GM13977 (cell line): ENCODE results near the gene GRAMD2B.
A peak's percentile ranks its signal among the peaks of the same experiment; 100 is the strongest.

Experiments
- DNase-seq: peaks from one replicate; pipeline ENCODE4 v3.0.0; 2012; ENCODE audit warnings: low spot score
- CTCF ChIP-seq: IDR thresholded peaks from 2 replicates; pipeline ENCODE4 v1.5.1; 2012; ENCODE audit warnings: mild to moderate bottlenecking, control low read depth; ENCODE audit not compliant: insufficient read depth; ENCODE audit errors: extremely low read depth, missing control alignments
- in situ Hi-C: fragments of 300-500 bp; cut with MboI; formaldehyde crosslinking; loops from one replicate; pipeline ENCODE4 v1.12.0; 2022; ENCODE audit warnings: low sequenced_read_pairs, low pct_unique_long_range_greater_than_20kb, mixed read lengths, inconsistent platforms; ENCODE audit not compliant: unreplicated experiment

Gene GRAMD2B

GRCh38 chr5:126428421-126428820 is 5.2 kb downstream of the GRAMD2B start:
- DNase-seq = no peak
- TF ChIP-seq CTCF = no peak
- in situ Hi-C loops = no loop called here

- no peak for DNase-seq
- in situ Hi-C loops = no loop called here
- no peak for TF ChIP-seq CTCF
Observed at GRCh38 chr5:126430631-126431030, 7.4 kb downstream of the GRAMD2B start.

- no peak for TF ChIP-seq CTCF
- no peak for DNase-seq
- in situ Hi-C loops = no loop called here
Observed at GRCh38 chr5:126433701-126434100, 10.5 kb downstream of the GRAMD2B start.

GRCh38 chr5:126435261-126435660 is 12.1 kb downstream of the GRAMD2B start:
- DNase-seq = no peak
- in situ Hi-C loops = no loop called here
- TF ChIP-seq CTCF = no peak

GRCh38 chr5:126435714-126436113 is 12.5 kb downstream of the GRAMD2B start:
- TF ChIP-seq CTCF = no peak
- DNase-seq = no peak
- in situ Hi-C loops = no loop called here

GRCh38 chr5:126437721-126438120 is 14.5 kb downstream of the GRAMD2B start:
- DNase-seq = no peak
- no peak for TF ChIP-seq CTCF
- in situ Hi-C loops = no loop called here

- in situ Hi-C loops = no loop called here
- peak; percentile 71 for DNase-seq
- TF ChIP-seq CTCF = no peak
Observed at GRCh38 chr5:126438267-126438666, 15.1 kb downstream of the GRAMD2B start.
